Body of pancreas (tissue), 4 donors: ENCODE data around the gene PSG3.
"Not testable (repeated sequence)": the region's sequence is repeated elsewhere in the genome, so short reads cannot be mapped to it uniquely, and the experiment has no call there.

Experiments
- CTCF ChIP-seq, 7 experiments: fragments of 450-650 bp in 4 of 7; fragments of 200-600 bp in 3 of 7; sonication (generic) in 3 of 7; IDR thresholded peaks; one replicate each; pipeline ENCODE4 v1.5.1; 2016 to 2019; ENCODE audit warnings: antibody characterized with exemption in 7 of 7
- POLR2A ChIP-seq, 3 donors: fragments of 450-650 bp; IDR thresholded peaks; one replicate each; pipeline ENCODE4 v1.6.1; 2016; ENCODE audit warnings: antibody characterized with exemption in 3 of 3, mild to moderate bottlenecking in 2 of 3

- TF ChIP-seq POLR2A, CTCF (IDR thresholded peaks at IDR 0.05): not testable (repeated sequence)
These were observed 48.5 kb upstream of the PSG3 start for GRCh38 chr19:42788766-42789165.
